SK-N-SH treated with all-trans-retinoic acid at 6 μM for 48 hours (cell line): Measurements from ENCODE around the gene MNAT1.

Experiments
- ATAC-seq: fragments of 200-7000 bp; cut with Tn5 transposase; 3 replicates; pipeline ENCODE4 v1.9.1; 2020; ENCODE audit warnings: mild to moderate bottlenecking, moderate library complexity
- ARNTL ChIP-seq: fragments of 450-650 bp; formaldehyde crosslinking; IDR thresholded peaks from 2 replicates; pipeline ENCODE4 v1.5.0; 2020; ENCODE audit warnings: low read depth, mild to moderate bottlenecking, moderate library complexity, borderline replicate concordance
- BACH2 ChIP-seq: fragments of 250-450 bp; sonication (Bioruptor Pico); IDR thresholded peaks from 2 replicates; pipeline ENCODE4 v1.9.0; 2021; ENCODE audit warnings: mild to moderate bottlenecking, borderline replicate concordance
- CSDC2 ChIP-seq: fragments of 250-450 bp; sonication (Bioruptor Pico); IDR thresholded peaks from 2 replicates; pipeline ENCODE4 v1.5.0; 2020; ENCODE audit warnings: mild to moderate bottlenecking, moderate library complexity
- GLIS3 ChIP-seq: fragments of 250-450 bp; sonication (Bioruptor Pico); IDR thresholded peaks from 2 replicates; pipeline ENCODE4 v1.5.0; 2020; ENCODE audit warnings: mild to moderate bottlenecking, moderate library complexity
- OSR1 ChIP-seq: fragments of 250-450 bp; sonication (Bioruptor Pico); IDR thresholded peaks from 2 replicates; pipeline ENCODE4 v1.8.0; 2022; ENCODE audit warnings: moderate library complexity, mild to moderate bottlenecking, inconsistent platforms
- PPARA ChIP-seq: fragments of 250-450 bp; sonication (Bioruptor Pico); IDR thresholded peaks from 2 replicates; pipeline ENCODE4 v1.5.0; 2020; ENCODE audit warnings: mild to moderate bottlenecking, borderline replicate concordance
- RARB ChIP-seq: fragments of 250-450 bp; sonication (Bioruptor Pico); IDR thresholded peaks from 2 replicates; pipeline ENCODE4 v1.8.0; 2021; ENCODE audit warnings: mild to moderate bottlenecking, moderate library complexity
- SNAI2 ChIP-seq: fragments of 250-450 bp; sonication (Bioruptor Pico); IDR thresholded peaks from 2 replicates; pipeline ENCODE4 v1.5.0; 2020; ENCODE audit warnings: mild to moderate bottlenecking, moderate library complexity
- TOX ChIP-seq: fragments of 250-450 bp; sonication (Bioruptor Pico); IDR thresholded peaks from 2 replicates; pipeline ENCODE4 v1.8.0; 2021; ENCODE audit warnings: mild to moderate bottlenecking, moderate library complexity, borderline replicate concordance
- ZC3H10 ChIP-seq: fragments of 250-450 bp; sonication (Bioruptor Pico); IDR thresholded peaks from 2 replicates; pipeline ENCODE4 v1.5.1; 2021; ENCODE audit warnings: mild to moderate bottlenecking, moderate library complexity
- ZFP3 ChIP-seq: fragments of 250-450 bp; sonication (Bioruptor Pico); IDR thresholded peaks from 2 replicates; pipeline ENCODE4 v1.5.0; 2020; ENCODE audit warnings: mild to moderate bottlenecking, moderate library complexity
- ZFP30 ChIP-seq: fragments of 450-650 bp; formaldehyde crosslinking; IDR thresholded peaks from 2 replicates; pipeline ENCODE4 v1.5.0; 2022; ENCODE audit warnings: mild to moderate bottlenecking, moderate library complexity
- ZNF565 ChIP-seq: fragments of 450-650 bp; formaldehyde crosslinking; conservative IDR thresholded peaks from 2 replicates; pipeline ENCODE4 v1.5.0; 2020; ENCODE audit warnings: low read depth, mild to moderate bottlenecking, moderate library complexity
- ZNF70 ChIP-seq: fragments of 450-650 bp; formaldehyde crosslinking; IDR thresholded peaks from 2 replicates; pipeline ENCODE4 v1.5.0; 2020; ENCODE audit warnings: mild to moderate bottlenecking, moderate library complexity
- ZNF8 ChIP-seq: fragments of 450-650 bp; formaldehyde crosslinking; IDR thresholded peaks from 2 replicates; pipeline ENCODE4 v1.5.0; 2020; ENCODE audit warnings: mild to moderate bottlenecking, moderate library complexity
- TF ChIP-seq, protein P1 (sequence below): fragments of 250-450 bp; sonication (Bioruptor Pico); IDR thresholded peaks from 2 replicates; pipeline ENCODE4 v1.5.1; 2020; ENCODE audit warnings: low read depth, mild to moderate bottlenecking, moderate library complexity
- TF ChIP-seq, protein P2 (sequence below): fragments of 250-450 bp; sonication (Bioruptor Pico); IDR thresholded peaks from 2 replicates; pipeline ENCODE4 v1.8.0; 2020; ENCODE audit warnings: mild to moderate bottlenecking, moderate library complexity, borderline replicate concordance
- TF ChIP-seq, protein P3 (sequence below): fragments of 250-450 bp; sonication (Bioruptor Pico); IDR thresholded peaks from 2 replicates; pipeline ENCODE4 v1.8.0; 2021; ENCODE audit warnings: low read depth, mild to moderate bottlenecking, moderate library complexity, borderline replicate concordance
- TF ChIP-seq, protein P4 (sequence below): fragments of 250-450 bp; sonication (Bioruptor Pico); IDR thresholded peaks from 2 replicates; pipeline ENCODE4 v1.5.0; 2020; ENCODE audit warnings: mild to moderate bottlenecking, moderate library complexity
- TF ChIP-seq, protein P5 (sequence below): fragments of 250-450 bp; sonication (Bioruptor Pico); IDR thresholded peaks from 2 replicates; pipeline ENCODE4 v1.5.1; 2021; ENCODE audit warnings: mild to moderate bottlenecking, moderate library complexity

The MNAT1 gene

DNA sequence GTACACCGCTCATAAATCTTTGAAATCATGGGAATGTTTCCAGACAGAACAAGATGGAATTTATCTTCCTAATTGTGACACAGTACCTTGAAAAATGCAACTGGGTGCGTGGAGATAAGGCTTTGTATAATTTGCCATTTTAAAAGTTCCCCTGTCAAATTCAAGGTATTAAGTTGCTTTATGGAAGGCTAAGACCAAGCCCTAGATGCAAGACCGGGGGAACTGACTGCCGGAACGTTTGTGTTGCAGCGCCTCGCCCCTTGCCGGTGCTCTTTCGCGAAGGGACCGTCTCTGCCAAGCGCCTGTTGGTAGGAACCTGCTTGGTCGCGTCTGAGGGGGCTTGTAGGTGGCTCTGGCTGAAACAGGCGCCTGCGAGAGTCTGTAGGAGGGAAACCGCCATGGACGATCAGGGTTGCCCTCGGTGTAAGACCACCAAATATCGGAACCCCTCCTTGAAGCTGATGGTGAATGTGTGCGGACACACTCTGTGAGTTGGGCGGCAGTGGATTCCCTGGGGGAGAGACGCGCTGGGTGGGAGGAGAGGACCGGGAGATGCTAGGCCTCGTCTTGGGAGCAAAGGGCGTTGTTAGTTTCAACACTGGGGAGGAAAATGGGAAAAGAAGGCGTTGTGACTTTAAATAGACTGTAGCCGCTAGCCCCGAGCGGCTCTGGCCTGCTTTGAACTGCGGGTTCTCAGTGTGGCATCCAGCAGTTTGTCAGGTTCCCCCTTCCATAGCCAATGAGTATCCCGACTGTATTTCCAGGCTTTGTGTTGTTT is at the start of gene MNAT1:
TSS of gene MNAT1 (plus strand) at position 297 of the 778 bp plus-strand sequence. CDS start at position 399, 102 bp downstream.
- TF ChIP-seq ARNTL (no peak), RARB (CRISPR knock-in tag) (no peak), TOX (CRISPR knock-in tag) (no peak), ZFP3 (CRISPR knock-in tag) (no peak), BACH2 (no peak), ZC3H10 (CRISPR knock-in tag) (no peak), PPARA (CRISPR knock-in tag) (no peak), ZNF565 (CRISPR knock-in tag) (no peak), OSR1 (CRISPR knock-in tag) (no peak), ZFP30 (no peak), GLIS3 (CRISPR knock-in tag) (no peak), ZNF8 (no peak), CSDC2 (no peak), SNAI2 (CRISPR knock-in tag) (no peak)
- TF ChIP-seq, protein P1, sequence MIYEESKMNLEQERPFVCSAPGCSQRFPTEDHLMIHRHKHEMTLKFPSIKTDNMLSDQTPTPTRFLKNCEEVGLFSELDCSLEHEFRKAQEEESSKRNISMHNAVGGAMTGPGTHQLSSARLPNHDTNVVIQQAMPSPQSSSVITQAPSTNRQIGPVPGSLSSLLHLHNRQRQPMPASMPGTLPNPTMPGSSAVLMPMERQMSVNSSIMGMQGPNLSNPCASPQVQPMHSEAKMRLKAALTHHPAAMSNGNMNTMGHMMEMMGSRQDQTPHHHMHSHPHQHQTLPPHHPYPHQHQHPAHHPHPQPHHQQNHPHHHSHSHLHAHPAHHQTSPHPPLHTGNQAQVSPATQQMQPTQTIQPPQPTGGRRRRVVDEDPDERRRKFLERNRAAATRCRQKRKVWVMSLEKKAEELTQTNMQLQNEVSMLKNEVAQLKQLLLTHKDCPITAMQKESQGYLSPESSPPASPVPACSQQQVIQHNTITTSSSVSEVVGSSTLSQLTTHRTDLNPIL (CRISPR knock-in tag): no peak
- TF ChIP-seq, protein P2, sequence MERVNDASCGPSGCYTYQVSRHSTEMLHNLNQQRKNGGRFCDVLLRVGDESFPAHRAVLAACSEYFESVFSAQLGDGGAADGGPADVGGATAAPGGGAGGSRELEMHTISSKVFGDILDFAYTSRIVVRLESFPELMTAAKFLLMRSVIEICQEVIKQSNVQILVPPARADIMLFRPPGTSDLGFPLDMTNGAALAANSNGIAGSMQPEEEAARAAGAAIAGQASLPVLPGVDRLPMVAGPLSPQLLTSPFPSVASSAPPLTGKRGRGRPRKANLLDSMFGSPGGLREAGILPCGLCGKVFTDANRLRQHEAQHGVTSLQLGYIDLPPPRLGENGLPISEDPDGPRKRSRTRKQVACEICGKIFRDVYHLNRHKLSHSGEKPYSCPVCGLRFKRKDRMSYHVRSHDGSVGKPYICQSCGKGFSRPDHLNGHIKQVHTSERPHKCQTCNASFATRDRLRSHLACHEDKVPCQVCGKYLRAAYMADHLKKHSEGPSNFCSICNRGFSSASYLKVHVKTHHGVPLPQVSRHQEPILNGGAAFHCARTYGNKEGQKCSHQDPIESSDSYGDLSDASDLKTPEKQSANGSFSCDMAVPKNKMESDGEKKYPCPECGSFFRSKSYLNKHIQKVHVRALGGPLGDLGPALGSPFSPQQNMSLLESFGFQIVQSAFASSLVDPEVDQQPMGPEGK (CRISPR knock-in tag): no peak; the same call in 1 of the 2 replicates
- TF ChIP-seq, protein P3, sequence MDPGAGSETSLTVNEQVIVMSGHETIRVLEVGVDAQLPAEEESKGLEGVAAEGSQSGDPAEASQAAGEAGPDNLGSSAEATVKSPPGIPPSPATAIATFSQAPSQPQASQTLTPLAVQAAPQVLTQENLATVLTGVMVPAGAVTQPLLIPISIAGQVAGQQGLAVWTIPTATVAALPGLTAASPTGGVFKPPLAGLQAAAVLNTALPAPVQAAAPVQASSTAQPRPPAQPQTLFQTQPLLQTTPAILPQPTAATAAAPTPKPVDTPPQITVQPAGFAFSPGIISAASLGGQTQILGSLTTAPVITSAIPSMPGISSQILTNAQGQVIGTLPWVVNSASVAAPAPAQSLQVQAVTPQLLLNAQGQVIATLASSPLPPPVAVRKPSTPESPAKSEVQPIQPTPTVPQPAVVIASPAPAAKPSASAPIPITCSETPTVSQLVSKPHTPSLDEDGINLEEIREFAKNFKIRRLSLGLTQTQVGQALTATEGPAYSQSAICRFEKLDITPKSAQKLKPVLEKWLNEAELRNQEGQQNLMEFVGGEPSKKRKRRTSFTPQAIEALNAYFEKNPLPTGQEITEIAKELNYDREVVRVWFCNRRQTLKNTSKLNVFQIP: no peak
- TF ChIP-seq, protein P4, sequence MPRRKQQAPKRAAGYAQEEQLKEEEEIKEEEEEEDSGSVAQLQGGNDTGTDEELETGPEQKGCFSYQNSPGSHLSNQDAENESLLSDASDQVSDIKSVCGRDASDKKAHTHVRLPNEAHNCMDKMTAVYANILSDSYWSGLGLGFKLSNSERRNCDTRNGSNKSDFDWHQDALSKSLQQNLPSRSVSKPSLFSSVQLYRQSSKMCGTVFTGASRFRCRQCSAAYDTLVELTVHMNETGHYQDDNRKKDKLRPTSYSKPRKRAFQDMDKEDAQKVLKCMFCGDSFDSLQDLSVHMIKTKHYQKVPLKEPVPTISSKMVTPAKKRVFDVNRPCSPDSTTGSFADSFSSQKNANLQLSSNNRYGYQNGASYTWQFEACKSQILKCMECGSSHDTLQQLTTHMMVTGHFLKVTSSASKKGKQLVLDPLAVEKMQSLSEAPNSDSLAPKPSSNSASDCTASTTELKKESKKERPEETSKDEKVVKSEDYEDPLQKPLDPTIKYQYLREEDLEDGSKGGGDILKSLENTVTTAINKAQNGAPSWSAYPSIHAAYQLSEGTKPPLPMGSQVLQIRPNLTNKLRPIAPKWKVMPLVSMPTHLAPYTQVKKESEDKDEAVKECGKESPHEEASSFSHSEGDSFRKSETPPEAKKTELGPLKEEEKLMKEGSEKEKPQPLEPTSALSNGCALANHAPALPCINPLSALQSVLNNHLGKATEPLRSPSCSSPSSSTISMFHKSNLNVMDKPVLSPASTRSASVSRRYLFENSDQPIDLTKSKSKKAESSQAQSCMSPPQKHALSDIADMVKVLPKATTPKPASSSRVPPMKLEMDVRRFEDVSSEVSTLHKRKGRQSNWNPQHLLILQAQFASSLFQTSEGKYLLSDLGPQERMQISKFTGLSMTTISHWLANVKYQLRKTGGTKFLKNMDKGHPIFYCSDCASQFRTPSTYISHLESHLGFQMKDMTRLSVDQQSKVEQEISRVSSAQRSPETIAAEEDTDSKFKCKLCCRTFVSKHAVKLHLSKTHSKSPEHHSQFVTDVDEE (CRISPR knock-in tag): no peak
- TF ChIP-seq, protein P5, sequence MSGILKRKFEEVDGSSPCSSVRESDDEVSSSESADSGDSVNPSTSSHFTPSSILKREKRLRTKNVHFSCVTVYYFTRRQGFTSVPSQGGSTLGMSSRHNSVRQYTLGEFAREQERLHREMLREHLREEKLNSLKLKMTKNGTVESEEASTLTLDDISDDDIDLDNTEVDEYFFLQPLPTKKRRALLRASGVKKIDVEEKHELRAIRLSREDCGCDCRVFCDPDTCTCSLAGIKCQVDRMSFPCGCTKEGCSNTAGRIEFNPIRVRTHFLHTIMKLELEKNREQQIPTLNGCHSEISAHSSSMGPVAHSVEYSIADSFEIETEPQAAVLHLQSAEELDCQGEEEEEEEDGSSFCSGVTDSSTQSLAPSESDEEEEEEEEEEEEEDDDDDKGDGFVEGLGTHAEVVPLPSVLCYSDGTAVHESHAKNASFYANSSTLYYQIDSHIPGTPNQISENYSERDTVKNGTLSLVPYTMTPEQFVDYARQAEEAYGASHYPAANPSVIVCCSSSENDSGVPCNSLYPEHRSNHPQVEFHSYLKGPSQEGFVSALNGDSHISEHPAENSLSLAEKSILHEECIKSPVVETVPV (CRISPR knock-in tag): no peak
- peak; percentile 97 for ATAC-seq

DNA sequence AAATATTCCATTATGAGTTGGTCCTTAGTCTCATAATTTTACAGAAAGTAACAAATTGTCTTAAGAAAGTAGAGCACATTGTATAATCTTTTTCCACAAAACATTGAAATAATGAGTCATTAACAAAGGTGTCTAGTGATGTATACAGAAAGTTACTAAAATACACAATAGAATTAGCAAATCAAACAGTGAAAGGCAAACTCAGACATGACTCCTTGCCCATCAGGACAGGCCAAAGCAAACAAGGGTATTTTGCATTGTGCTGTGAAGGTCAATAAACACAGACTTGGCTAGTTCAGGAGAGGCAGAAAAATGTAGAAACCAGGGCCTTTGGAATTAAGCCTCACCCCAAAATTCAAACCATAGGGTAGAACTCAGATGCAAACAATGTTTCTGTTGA is 47.7 kb upstream of the MNAT1 start:
- no peak for ATAC-seq
- no peak for TF ChIP-seq GLIS3 (CRISPR knock-in tag)
- TF ChIP-seq RARB (CRISPR knock-in tag): no peak
- no peak for TF ChIP-seq ARNTL
- no peak for TF ChIP-seq SNAI2 (CRISPR knock-in tag)
- TF ChIP-seq ZNF70: no peak
- TF ChIP-seq ZNF8: no peak
- TF ChIP-seq ZC3H10 (CRISPR knock-in tag): no peak
- TF ChIP-seq, protein P2 (CRISPR knock-in tag): no peak
- TF ChIP-seq ZNF565 (CRISPR knock-in tag): no peak
- TF ChIP-seq, protein P1 (CRISPR knock-in tag): no peak
- TF ChIP-seq ZFP3 (CRISPR knock-in tag): no peak
- TF ChIP-seq ZFP30: no peak
- TF ChIP-seq, protein P4 (CRISPR knock-in tag): no peak
- no peak for TF ChIP-seq TOX (CRISPR knock-in tag)
